Measurements from ENCODE around the gene SLBP.

The SLBP gene

GRCh38 chr4:1670279-1670678, 41.8 kb downstream of the SLBP start:
- no peak for DNase-seq

GRCh38 chr4:1669850-1670249, 42.3 kb downstream of the SLBP start:
- DNase-seq = no peak

- DNase-seq = no peak
Observed at GRCh38 chr4:1669270-1669669, 42.8 kb downstream of the SLBP start.

GRCh38 chr4:1668488-1668840, 43.7 kb downstream of the SLBP start:
- no peak for DNase-seq

- no peak for DNase-seq
Observed at GRCh38 chr4:1667273-1667672, 44.8 kb downstream of the SLBP start.

- DNase-seq = no peak
Observed at GRCh38 chr4:1666391-1666790, 45.7 kb downstream of the SLBP start.

- DNase-seq = no peak
Observed at GRCh38 chr4:1664141-1664540, 48.0 kb downstream of the SLBP start.

- DNase-seq = no peak
Observed at GRCh38 chr4:1663549-1663948, 48.6 kb downstream of the SLBP start.

- no peak for DNase-seq
Observed at GRCh38 chr4:1661695-1662094, 50.4 kb downstream of the SLBP start.

GRCh38 chr4:1660948-1661677, 51.0 kb downstream of the SLBP start:
- DNase-seq = no peak

GRCh38 chr4:1659104-1660043, 52.7 kb downstream of the SLBP start:
- DNase-seq = no peak

GRCh38 chr4:1658581-1658980, 53.5 kb downstream of the SLBP start:
- no peak for DNase-seq

GRCh38 chr4:1658146-1658545, 54.0 kb downstream of the SLBP start:
- DNase-seq = no peak

- DNase-seq = no peak
Observed at GRCh38 chr4:1656986-1657385, 55.1 kb downstream of the SLBP start.

- DNase-seq = no peak
Observed at GRCh38 chr4:1656132-1656531, 56.0 kb downstream of the SLBP start.

- no peak for DNase-seq
Observed at GRCh38 chr4:1655676-1656075, 56.4 kb downstream of the SLBP start.

GRCh38 chr4:1655081-1655480, 57.0 kb downstream of the SLBP start:
- no peak for DNase-seq

- no peak for DNase-seq
Observed at GRCh38 chr4:1654216-1654955, 57.7 kb downstream of the SLBP start.

- DNase-seq = no peak
Observed at GRCh38 chr4:1653776-1654175, 58.3 kb downstream of the SLBP start.

- no peak for DNase-seq
Observed at GRCh38 chr4:1652088-1652487, 60.0 kb downstream of the SLBP start.

GRCh38 chr4:1651609-1652008, 60.5 kb downstream of the SLBP start:
- DNase-seq = no peak

- DNase-seq = no peak
Observed at GRCh38 chr4:1648962-1649361, 63.2 kb downstream of the SLBP start.

- no peak for DNase-seq
Observed at GRCh38 chr4:1647432-1647831, 64.7 kb downstream of the SLBP start.

- no peak for DNase-seq
Observed at GRCh38 chr4:1646690-1647089, 65.4 kb downstream of the SLBP start.
